SH-SY5Y (cell line): Measurements from ENCODE around the gene NRG4.

Source experiments
- GATA2 ChIP-seq: IDR thresholded peaks from 2 replicates; pipeline ENCODE4 v1.6.1; 2011; ENCODE audit warnings: mild to moderate bottlenecking, low read depth, low read length
- GATA3 ChIP-seq: IDR thresholded peaks from 2 replicates; pipeline ENCODE4 v1.6.1; 2011; ENCODE audit warnings: low read depth, mild to moderate bottlenecking, low read length, moderate library complexity

The NRG4 gene

GRCh38 chr15:75918135-75918534 lies 94.1 kb downstream of the NRG4 start:
- no peak for TF ChIP-seq GATA3
- no peak for TF ChIP-seq GATA2

- TF ChIP-seq GATA3, result no peak
Measured at GRCh38 chr15:75916978-75917377, 95.2 kb downstream of the NRG4 start.

GRCh38 chr15:75905231-75905630 lies 107.0 kb downstream of the NRG4 start:
- no peak for TF ChIP-seq GATA3
- no peak for TF ChIP-seq GATA2

- no peak for TF ChIP-seq GATA3
- no peak for TF ChIP-seq GATA2
Measured at GRCh38 chr15:75903331-75904239, 108.6 kb downstream of the NRG4 start, which contains the start of gene FBXO22. Gene FBXO22, plus strand, starts transcription at chr15:75903878. Its CDS starts 86 bp downstream, at chr15:75903964.

GRCh38 chr15:75902129-75902557 lies 110.1 kb downstream of the NRG4 start:
- TF ChIP-seq GATA2, result no peak
- TF ChIP-seq GATA3, result no peak

- no peak for TF ChIP-seq GATA3
- TF ChIP-seq GATA2, result no peak
Measured at GRCh38 chr15:75900577-75900976, 111.6 kb downstream of the NRG4 start.

- TF ChIP-seq GATA3, result no peak
- no peak for TF ChIP-seq GATA2
Measured at GRCh38 chr15:75895731-75896130, 116.5 kb downstream of the NRG4 start.

- TF ChIP-seq GATA2 (no peak), GATA3 (no peak)
Measured at GRCh38 chr15:75891895-75892294, 120.3 kb downstream of the NRG4 start.
